ENCODE results near the gene YBX2.

YBX2 gene

GRCh38 chr17:7322520-7323194 is 28.2 kb upstream of the YBX2 start:
- no peak for DNase-seq

- DNase-seq, result no peak
Measured at GRCh38 chr17:7321466-7321865, 27.0 kb upstream of the YBX2 start.

- DNase-seq, result no peak
Measured at GRCh38 chr17:7318121-7318860, 23.9 kb upstream of the YBX2 start.

GRCh38 chr17:7317161-7317803 is 22.8 kb upstream of the YBX2 start:
- no peak for DNase-seq

- DNase-seq, result no peak
Measured at GRCh38 chr17:7315570-7316235, 21.3 kb upstream of the YBX2 start.

GRCh38 chr17:7314719-7315569 is 20.5 kb upstream of the YBX2 start, which contains the start of gene GPS2:
Gene GPS2, minus strand, starts transcription at chr17:7315360. Its CDS starts 308 bp downstream, at chr17:7315052.
- peak; percentile 90 to 91 for DNase-seq

GRCh38 chr17:7313890-7314718 is 19.7 kb upstream of the YBX2 start:
- DNase-seq, result no peak

- no peak for DNase-seq
Measured at GRCh38 chr17:7313088-7313889, 18.9 kb upstream of the YBX2 start.

- DNase-seq, result no peak
Measured at GRCh38 chr17:7312432-7313087, 18.1 kb upstream of the YBX2 start.

- DNase-seq, result no peak
Measured at GRCh38 chr17:7311110-7311705, 16.8 kb upstream of the YBX2 start.

GRCh38 chr17:7309628-7310027 is 15.2 kb upstream of the YBX2 start:
- DNase-seq, result no peak

- DNase-seq, result peak; percentile 87 to 90
Measured at GRCh38 chr17:7308625-7309433, 14.4 kb upstream of the YBX2 start.

GRCh38 chr17:7307686-7308624 is 13.5 kb upstream of the YBX2 start:
- DNase-seq, result peak; percentile 44 to 51

GRCh38 chr17:7306911-7307685 is 12.7 kb upstream of the YBX2 start, which contains the start of gene EIF5A:
Gene EIF5A, plus strand, starts transcription at chr17:7307628. Its CDS starts 2,008 bp downstream, at chr17:7309636.
- peak; percentile 100 for DNase-seq

- no peak for DNase-seq
Measured at GRCh38 chr17:7304179-7304578, 9.7 kb upstream of the YBX2 start.

GRCh38 chr17:7296189-7296861 is 1.9 kb upstream of the YBX2 start:
- DNase-seq, result peak; percentile 39 to 43
